Measurements from ENCODE around the gene SLC35A3.

Gene SLC35A3

GRCh38 chr1:100075773-100076172, 106.0 kb downstream of the SLC35A3 start:
- TF ChIP-seq CTCF (conservative IDR thresholded peaks at IDR 0.05; ENCODE audit: low read length): no peak
- no peak overlapping the region for H3K4me3 ChIP-seq (ENCODE audit: low read length)
- DNase-seq (ENCODE audit: low read depth): no peak

DNA sequence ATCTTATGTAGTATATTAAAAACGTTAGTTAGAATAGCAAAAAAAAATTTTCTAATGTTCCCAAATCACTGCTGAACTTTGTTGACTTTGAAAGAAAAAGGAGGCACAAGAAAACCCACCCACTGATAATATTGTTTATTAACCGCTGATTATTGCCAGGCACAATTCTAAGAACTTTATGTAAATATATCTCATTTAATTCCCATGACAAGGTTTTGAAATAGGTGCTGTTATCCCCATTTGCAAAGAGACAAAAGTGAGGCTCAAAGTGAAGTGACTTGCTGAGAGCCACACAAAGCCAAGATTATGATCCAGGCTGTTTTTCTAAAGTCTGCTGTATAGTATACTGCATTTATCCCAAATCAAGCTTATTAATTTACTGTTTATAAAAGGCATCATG, 106.5 kb downstream of the SLC35A3 start:
- H3K4me3 ChIP-seq (ENCODE audit: low read length): no peak overlapping the region
- no peak for DNase-seq (ENCODE audit: low read depth)
- no peak for TF ChIP-seq CTCF (conservative IDR thresholded peaks at IDR 0.05; ENCODE audit: low read length)

- no peak overlapping the region for H3K4me3 ChIP-seq (ENCODE audit: low read length)
- no peak for DNase-seq (ENCODE audit: low read depth)
- TF ChIP-seq CTCF (conservative IDR thresholded peaks at IDR 0.05; ENCODE audit: low read length): no peak
These were observed 106.9 kb downstream of the SLC35A3 start for GRCh38 chr1:100076744-100077143.

DNA sequence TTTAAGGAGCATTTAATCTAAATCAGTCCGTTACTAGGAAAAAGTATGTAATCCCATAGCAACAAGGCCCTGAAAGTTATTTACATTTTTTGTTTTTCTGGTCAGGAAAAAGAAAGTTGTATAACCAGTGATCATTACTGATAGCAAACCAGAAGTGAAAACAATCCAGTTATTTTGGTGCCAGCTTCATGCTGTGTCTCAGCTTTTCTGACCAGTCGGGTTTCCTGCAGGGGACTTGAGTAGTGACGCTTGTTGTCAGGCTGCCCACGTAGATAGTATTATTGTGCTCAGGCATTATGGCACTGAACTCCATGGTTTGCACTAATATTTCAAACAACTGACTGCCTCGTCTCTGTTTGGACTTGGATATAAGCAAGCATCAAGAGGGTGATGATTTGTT, 107.7 kb downstream of the SLC35A3 start:
- DNase-seq (ENCODE audit: low read depth): no peak
- H3K4me3 ChIP-seq (ENCODE audit: low read length): no peak overlapping the region

GRCh38 chr1:100080331-100080730, 110.5 kb downstream of the SLC35A3 start:
- DNase-seq (ENCODE audit: low read depth): no peak
- no peak overlapping the region for H3K4me3 ChIP-seq (ENCODE audit: low read length)
- TF ChIP-seq CTCF (conservative IDR thresholded peaks at IDR 0.05; ENCODE audit: low read length): no peak

More for the DNA sequence above, 107.7 kb downstream of the SLC35A3 start:
- TF ChIP-seq CTCF (conservative IDR thresholded peaks at IDR 0.05; ENCODE audit: low read length): no peak
